GM21529 (cell line): ENCODE measurements around the gene RPRD1B.
"Not testable (repeated sequence)": the region's sequence is repeated elsewhere in the genome, so short reads cannot be mapped to it uniquely, and the experiment has no call there.

Source experiments
- ATAC-seq: cut with Tn5 transposase; IDR thresholded peaks from one replicate; pipeline ENCODE4 v1.9.1; 2021; ENCODE audit not compliant: unreplicated experiment

Gene RPRD1B

GRCh38 chr20:38095017-38095686 is 61.6 kb downstream of the RPRD1B start:
- no peak for ATAC-seq

GRCh38 chr20:38098952-38099351 is 65.4 kb downstream of the RPRD1B start:
- ATAC-seq: no peak

GRCh38 chr20:38102206-38102605 is 68.7 kb downstream of the RPRD1B start:
- ATAC-seq: not testable (repeated sequence)

GRCh38 chr20:38104285-38104684 is 70.7 kb downstream of the RPRD1B start:
- no peak for ATAC-seq

- ATAC-seq: no peak
Measured at GRCh38 chr20:38106461-38106860, 72.9 kb downstream of the RPRD1B start.

GRCh38 chr20:38107386-38107785 is 73.8 kb downstream of the RPRD1B start:
- ATAC-seq: not testable (repeated sequence)

GRCh38 chr20:38107916-38108315 is 74.4 kb downstream of the RPRD1B start:
- not testable (repeated sequence) for ATAC-seq

GRCh38 chr20:38108438-38108985 is 75.0 kb downstream of the RPRD1B start:
- no peak for ATAC-seq

GRCh38 chr20:38108986-38109541 is 75.5 kb downstream of the RPRD1B start:
- no peak for ATAC-seq

GRCh38 chr20:38109591-38110524 is 76.3 kb downstream of the RPRD1B start:
- no peak for ATAC-seq

- no peak for ATAC-seq
Measured at GRCh38 chr20:38110525-38111178, 77.1 kb downstream of the RPRD1B start.

- no peak for ATAC-seq
Measured at GRCh38 chr20:38111366-38112232, 78.1 kb downstream of the RPRD1B start.

GRCh38 chr20:38112261-38112929 is 78.8 kb downstream of the RPRD1B start:
- ATAC-seq: no peak

- ATAC-seq: no peak
Measured at GRCh38 chr20:38112930-38113294, 79.4 kb downstream of the RPRD1B start.

GRCh38 chr20:38113401-38114325 is 80.1 kb downstream of the RPRD1B start:
- ATAC-seq: no peak

GRCh38 chr20:38114353-38114791 is 80.8 kb downstream of the RPRD1B start:
- ATAC-seq: no peak

- ATAC-seq: no peak
Measured at GRCh38 chr20:38115205-38115604, 81.7 kb downstream of the RPRD1B start.

- no peak for ATAC-seq
Measured at GRCh38 chr20:38115896-38116295, 82.3 kb downstream of the RPRD1B start.
